NCI-H146 treated with DMSO at 0.1 percent for 48 hours (cell line): ENCODE results near the gene PIGR.

Source experiments
- DNase-seq: peaks from one replicate; lab custom pipeline; 2025; ENCODE audit not compliant: unreplicated experiment; lab: John Stamatoyannopoulos, UW

Gene PIGR

GRCh38 chr1:206946261-206946660, at the start of gene PIGR:
TSS of gene PIGR (minus strand) at chr1:206946466. CDS start at chr1:206940531, 5,935 bp downstream.
- no peak for DNase-seq

GRCh38 chr1:206992790-206993189, 46.5 kb upstream of the PIGR start:
- DNase-seq: no peak

- no peak for DNase-seq
Observed at GRCh38 chr1:206987873-206988272, 41.6 kb upstream of the PIGR start.

GRCh38 chr1:206986885-206987284, 40.6 kb upstream of the PIGR start:
- no peak for DNase-seq

GRCh38 chr1:206986402-206986801, 40.1 kb upstream of the PIGR start:
- DNase-seq: no peak

GRCh38 chr1:206985162-206985749, 39.0 kb upstream of the PIGR start:
- DNase-seq: no peak

- peak; percentile 27 for DNase-seq
Observed at GRCh38 chr1:206982216-206982615, 36.0 kb upstream of the PIGR start.

GRCh38 chr1:206979379-206980043, 33.2 kb upstream of the PIGR start:
- no peak for DNase-seq

- DNase-seq: no peak
Observed at GRCh38 chr1:206978259-206978658, 32.0 kb upstream of the PIGR start.

- no peak for DNase-seq
Observed at GRCh38 chr1:206975306-206975705, 29.0 kb upstream of the PIGR start.

- no peak for DNase-seq
Observed at GRCh38 chr1:206974140-206974539, 27.9 kb upstream of the PIGR start.

GRCh38 chr1:206972728-206973127, 26.5 kb upstream of the PIGR start:
- no peak for DNase-seq

- no peak for DNase-seq
Observed at GRCh38 chr1:206971029-206971655, 24.9 kb upstream of the PIGR start.

- no peak for DNase-seq
Observed at GRCh38 chr1:206970446-206970845, 24.2 kb upstream of the PIGR start, which contains the start of gene FCAMR. TSS of gene FCAMR (minus strand) at chr1:206970460. CDS start at chr1:206970125, 335 bp downstream.

GRCh38 chr1:206969090-206969489, 22.8 kb upstream of the PIGR start:
- DNase-seq: no peak

- no peak for DNase-seq
Observed at GRCh38 chr1:206967096-206967849, 21.0 kb upstream of the PIGR start.

GRCh38 chr1:206965781-206966180, 19.5 kb upstream of the PIGR start:
- DNase-seq: no peak

GRCh38 chr1:206963740-206964139, 17.5 kb upstream of the PIGR start:
- no peak for DNase-seq

GRCh38 chr1:206963119-206963712, 16.9 kb upstream of the PIGR start:
- no peak for DNase-seq

GRCh38 chr1:206962272-206962671, 16.0 kb upstream of the PIGR start:
- no peak for DNase-seq

GRCh38 chr1:206961668-206962067, 15.4 kb upstream of the PIGR start:
- no peak for DNase-seq
